ENCODE data around the gene NHEJ1.

NHEJ1 gene

GRCh38 chr2:219179601-219180465 is 19.2 kb upstream of the NHEJ1 start:
- TF ChIP-seq CTCF (conservative IDR thresholded peaks at IDR 0.05) (no peak), ZFX (IDR thresholded peaks at IDR 0.05) (no peak)
- H3K27ac ChIP-seq, result no peak overlapping the region

GRCh38 chr2:219178377-219179175 is 18.0 kb upstream of the NHEJ1 start:
- TF ChIP-seq ZFX (IDR thresholded peaks at IDR 0.05) (peak; percentile 75), CTCF (conservative IDR thresholded peaks at IDR 0.05) (peak; percentile 39)
- peak overlapping the region; percentile 89 for H3K27ac ChIP-seq

- TF ChIP-seq ZFX (IDR thresholded peaks at IDR 0.05), result no peak
- TF ChIP-seq CTCF (conservative IDR thresholded peaks at IDR 0.05), result peak; percentile 67
- peak within 1 kb of the TSS; percentile 89 for H3K27ac ChIP-seq
Observed at GRCh38 chr2:219177552-219178376, 17.1 kb upstream of the NHEJ1 start, which contains the start of gene RETREG2. RETREG2 (plus strand) TSS chr2:219178275; CDS start chr2:219178353, 78 bp downstream.

GRCh38 chr2:219176818-219177551 is 16.4 kb upstream of the NHEJ1 start, which contains the start of gene CNPPD1:
CNPPD1 (minus strand) TSS chr2:219176925; CDS start chr2:219176828, 97 bp downstream.
- TF ChIP-seq CTCF (conservative IDR thresholded peaks at IDR 0.05), result no peak; the same call in 1 of the 2 replicates
- H3K27ac ChIP-seq, result peak within 1 kb of the TSS; percentile 89

GRCh38 chr2:219175928-219176817 is 15.6 kb upstream of the NHEJ1 start:
- H3K27ac ChIP-seq, result peak overlapping the region; percentile 89
- TF ChIP-seq CTCF (conservative IDR thresholded peaks at IDR 0.05) (peak; percentile 27), ZFX (IDR thresholded peaks at IDR 0.05) (peak; percentile 43; the same call in 1 of the 2 replicates)

GRCh38 chr2:219175486-219175885 is 14.9 kb upstream of the NHEJ1 start:
- peak overlapping the region; percentile 89 for H3K27ac ChIP-seq
- no peak for TF ChIP-seq ZFX (IDR thresholded peaks at IDR 0.05)
- no peak for TF ChIP-seq CTCF (conservative IDR thresholded peaks at IDR 0.05)

Measured in C4-2B (cell line).